Activated CD4-positive, alpha-beta memory T cell treated with anti-CD3 and anti-CD28 coated beads, Interleukin-2, amount 10 ng/mL, durations not matched to agents 7 days and 5 days (primary cell): ENCODE results near the gene HEXIM2. TPM values are rescaled to one million over a fixed set of nuclear protein-coding genes. Genes with fewer than 3 reads are reported as not detected.
A peak's percentile ranks its signal among the peaks of the same experiment; 100 is the strongest.

Experiments used
- CTCF ChIA-PET: fragments of 350-600 bp; sonication (Branson Sonifier 250); formaldehyde crosslinking; loops from one replicate; lab custom pipeline; 2021; ENCODE audit warnings: antibody characterized with exemption, inconsistent platforms; lab: Charles Lee
- POLR2A ChIA-PET: fragments of 350-600 bp; sonication (Branson Sonifier 250); formaldehyde crosslinking; loops from one replicate; lab custom pipeline; 2021; ENCODE audit warnings: antibody characterized with exemption; lab: Charles Lee
- DNase-seq: peaks from one replicate; pipeline ENCODE4 v3.0.0-alpha.2; 2020
- H3K27ac Mint-ChIP-seq: one replicate; pipeline ENCODE4 v1.8.0; 2021; ENCODE audit warnings: mild to moderate bottlenecking, mixed read lengths
- H3K27me3 Mint-ChIP-seq: one replicate; pipeline ENCODE4 v1.8.0; 2021; ENCODE audit warnings: mixed read lengths
- H3K36me3 Mint-ChIP-seq: one replicate; pipeline ENCODE4 v1.8.0; 2021; ENCODE audit warnings: low read depth, mixed read lengths
- H3K4me1 Mint-ChIP-seq: one replicate; pipeline ENCODE4 v1.8.0; 2021; ENCODE audit warnings: mixed read lengths
- H3K4me3 Mint-ChIP-seq: one replicate; pipeline ENCODE4 v1.8.0; 2021; ENCODE audit warnings: mild to moderate bottlenecking, mixed read lengths
- H3K9me3 Mint-ChIP-seq: one replicate; pipeline ENCODE4 v1.8.0; 2021; ENCODE audit warnings: mixed read lengths
- total RNA-seq, 2 experiments: library from RNA; stranded (reverse); gene quantifications; one replicate each; pipeline ENCODE4 v1.2.3, GENCODE V29; 2021

The HEXIM2 gene
- total RNA-seq, 2 experiments from 2014 or later: 6.5 to 8.0 TPM

DNA sequence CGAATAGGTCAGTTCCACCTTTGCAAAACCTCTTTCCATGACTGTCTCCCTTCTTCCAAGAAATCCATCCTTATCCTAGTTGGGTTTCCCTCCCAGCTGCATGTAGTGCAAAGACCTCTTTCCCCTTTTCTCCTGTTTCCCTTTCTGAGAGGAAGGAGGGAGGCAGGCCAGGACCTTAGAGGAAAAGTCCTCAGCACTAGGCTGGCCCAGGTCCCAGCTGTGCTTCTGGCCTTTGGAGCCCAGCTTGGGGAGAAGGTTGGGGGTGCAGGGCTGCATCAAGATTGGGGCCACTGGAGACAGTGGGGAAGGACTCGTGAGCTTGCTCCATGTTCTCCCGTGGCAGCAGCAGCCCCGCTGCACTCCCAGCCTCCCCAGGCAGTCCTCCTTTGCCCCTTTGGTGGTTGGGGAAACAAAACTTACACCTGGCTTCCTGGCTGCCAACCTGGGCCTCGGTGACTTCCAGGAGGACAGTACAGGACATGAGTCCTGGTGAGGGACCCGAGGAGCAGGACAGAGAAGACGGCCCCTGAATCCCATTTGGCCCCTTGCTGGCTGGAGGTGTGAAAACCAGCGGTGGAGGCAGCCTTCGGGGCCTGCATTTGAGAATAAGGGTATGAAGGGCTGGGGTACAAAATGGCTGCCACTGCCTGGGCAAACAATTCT, 481 bp downstream of the HEXIM2 start:
- Mint-ChIP-seq H3K4me1 (peaks cover 44% of the 10 kb centered on the region), H3K27me3 (no peaks in the 10 kb centered on the region), H3K4me3 (peak overlapping the region; percentile 98), H3K9me3 (no peaks in the 10 kb centered on the region), H3K36me3 (peaks cover 34% of the 10 kb centered on the region), H3K27ac (peak overlapping the region; percentile 90)
- DNase-seq: no peak
- ChIA-PET POLR2A (interaction anchor here (0.7 to 8.9 kb wide), 14 partner anchors 10 to 264 kb away, joined by 3 to 470 read pairs (median 10); partner anchors contain the start of genes ACBD4, FMNL1, HEXIM1 and MAP3K14), CTCF (interaction anchor here (1.8 to 7.6 kb wide), 4 partner anchors 11 to 36 kb away, joined by 9 to 198 read pairs (median 43); partner anchors contain the start of genes ACBD4 and HEXIM1)

DNA sequence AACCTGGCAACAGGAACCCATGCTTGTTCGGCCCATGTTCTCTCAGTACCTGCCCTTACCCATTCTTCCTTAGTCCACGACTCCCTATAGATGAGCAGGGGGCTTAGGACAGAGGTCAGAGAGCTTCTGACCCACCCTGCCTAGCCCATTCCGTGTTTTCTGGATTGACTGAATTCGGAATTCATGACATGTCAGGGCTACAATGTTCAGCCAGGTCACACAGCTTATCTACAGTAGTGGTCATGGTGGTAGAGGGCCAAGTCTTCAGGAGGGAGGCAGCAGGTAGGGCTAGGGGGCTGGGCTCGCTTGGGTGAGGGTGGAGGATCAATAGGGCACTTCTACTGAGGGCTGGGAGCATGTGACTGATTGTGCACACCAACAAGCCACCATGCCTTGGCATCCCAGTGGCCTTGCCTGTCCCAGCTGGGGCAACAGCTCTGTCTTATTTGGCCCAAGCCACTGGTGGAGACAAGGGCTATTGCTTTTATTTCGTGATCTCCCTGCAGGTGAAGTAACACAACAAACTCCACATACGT, 3.1 kb downstream of the HEXIM2 start:
- ChIA-PET POLR2A (interaction anchor here (1.1 to 8.9 kb wide), 3 partner anchors 8 to 30 kb away, joined by 4 to 470 read pairs (median 4); partner anchors contain the start of genes ACBD4 and HEXIM1), CTCF (interaction anchor here (0.8 to 7.6 kb wide), 3 partner anchors 14 to 32 kb away, joined by 4 to 198 read pairs (median 67); partner anchors contain the start of genes ACBD4 and HEXIM1)
- Mint-ChIP-seq H3K27ac (no peak overlapping the region), H3K4me1 (peaks cover 28% of the 10 kb centered on the region), H3K36me3 (peaks cover 11% of the 10 kb centered on the region), H3K4me3 (no peak overlapping the region), H3K9me3 (no peaks in the 10 kb centered on the region), H3K27me3 (no peaks in the 10 kb centered on the region)
- no peak for DNase-seq

DNA sequence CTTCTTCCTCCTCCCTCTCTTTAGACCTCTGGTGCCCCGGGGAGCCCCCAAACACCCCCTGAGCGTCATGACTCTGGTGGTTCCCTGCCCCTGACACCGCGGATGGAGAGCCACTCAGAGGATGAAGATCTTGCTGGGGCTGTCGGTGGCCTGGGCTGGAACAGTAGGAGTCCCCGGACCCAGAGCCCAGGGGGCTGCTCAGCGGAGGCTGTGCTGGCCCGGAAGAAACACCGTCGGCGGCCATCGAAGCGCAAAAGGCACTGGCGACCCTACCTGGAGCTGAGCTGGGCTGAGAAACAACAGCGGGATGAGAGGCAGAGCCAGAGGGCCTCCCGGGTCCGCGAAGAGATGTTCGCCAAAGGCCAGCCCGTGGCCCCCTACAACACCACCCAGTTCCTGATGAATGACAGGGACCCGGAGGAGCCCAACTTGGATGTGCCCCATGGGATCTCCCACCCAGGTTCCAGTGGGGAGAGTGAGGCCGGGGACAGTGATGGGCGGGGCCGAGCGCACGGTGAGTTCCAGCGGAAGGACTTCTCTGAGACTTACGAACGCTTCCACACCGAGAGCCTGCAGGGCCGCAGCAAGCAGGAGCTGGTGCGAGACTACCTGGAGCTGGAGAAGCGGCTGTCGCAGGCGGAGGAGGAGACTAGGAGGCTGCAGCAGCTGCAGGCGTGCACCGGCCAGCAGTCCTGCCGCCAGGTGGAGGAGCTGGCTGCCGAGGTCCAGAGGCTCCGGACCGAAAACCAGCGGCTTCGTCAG, 7.5 kb downstream of the HEXIM2 start:
- Mint-ChIP-seq H3K27me3 (no peaks in the 10 kb centered on the region), H3K36me3 (peaks cover 3% of the 10 kb centered on the region), H3K9me3 (no peaks in the 10 kb centered on the region), H3K4me1 (peaks cover 34% of the 10 kb centered on the region), H3K4me3 (no peak overlapping the region), H3K27ac (no peak overlapping the region)
- CTCF ChIA-PET: no interaction called here
- POLR2A ChIA-PET: interaction anchor here (1.2 to 4.4 kb wide), 2 partner anchors 8 to 20 kb away, joined by 3 to 54 read pairs; partner anchors contain the start of gene HEXIM2
- no peak for DNase-seq

DNA sequence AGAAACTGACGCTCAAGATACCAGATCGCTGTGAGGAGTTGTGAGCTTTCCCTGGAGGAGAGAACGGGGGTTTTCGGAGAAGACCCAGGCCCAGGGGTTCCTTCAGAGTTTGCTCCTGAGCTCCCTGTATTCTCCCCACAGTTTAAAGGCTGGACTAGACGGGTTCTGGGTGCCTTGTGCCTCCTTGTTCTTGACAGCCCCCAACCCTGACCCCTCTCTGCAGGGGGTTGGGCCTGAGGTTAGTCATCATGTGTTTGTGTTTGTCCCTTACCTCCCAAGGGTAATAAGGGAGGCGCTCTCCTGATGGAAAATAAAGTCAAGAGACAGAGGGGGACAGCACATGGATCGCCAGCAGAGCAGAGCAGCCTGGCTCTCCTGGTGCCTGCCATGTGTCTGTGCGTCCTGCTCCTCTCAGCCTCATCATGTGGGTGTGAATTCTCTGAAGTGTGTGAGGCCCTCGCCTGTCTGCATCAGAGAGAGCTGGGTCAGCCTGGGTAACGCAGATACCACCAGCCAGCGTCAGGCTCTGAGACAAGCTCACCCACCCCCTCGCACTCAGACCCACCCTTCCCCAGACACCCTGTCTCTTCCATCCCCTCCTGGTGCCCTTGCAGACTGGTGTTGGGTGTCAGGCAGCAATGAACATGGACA, 8.7 kb downstream of the HEXIM2 start:
- no peak overlapping the region for H3K27ac Mint-ChIP-seq

DNA sequence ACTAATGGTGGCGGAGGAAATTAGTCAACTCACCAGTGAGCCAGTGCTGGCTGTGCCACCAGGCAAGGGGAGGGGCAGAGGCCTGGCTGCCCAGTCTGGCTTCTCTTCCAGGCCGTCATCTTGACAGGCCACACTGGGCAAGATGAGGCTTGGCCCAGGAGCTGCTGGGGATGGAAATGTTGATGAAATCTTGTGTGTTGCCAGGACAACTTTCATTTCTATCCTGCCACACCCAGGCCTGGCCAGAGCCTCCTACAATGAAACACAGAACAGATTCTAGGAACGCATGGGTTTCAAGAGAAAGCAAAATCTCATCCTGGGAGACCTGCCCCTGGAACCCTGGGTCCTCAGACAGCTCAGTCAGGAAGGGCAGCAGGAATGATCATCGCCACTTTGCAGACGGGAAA, 9.3 kb downstream of the HEXIM2 start:
- Mint-ChIP-seq H3K4me3 (no peak overlapping the region), H3K9me3 (no peaks in the 10 kb centered on the region), H3K27ac (peak overlapping the region; percentile 54), H3K27me3 (no peaks in the 10 kb centered on the region), H3K36me3 (no peaks in the 10 kb centered on the region), H3K4me1 (peaks cover 25% of the 10 kb centered on the region)
- DNase-seq: no peak
- ChIA-PET POLR2A (interaction anchor here (3.3 to 4.4 kb wide), 2 partner anchors 10 to 21 kb away, joined by 42 to 54 read pairs; partner anchors contain the start of genes HEXIM1 and HEXIM2), CTCF (interaction anchor here (1.4 kb wide), 1 partner anchor 23 kb away, joined by 3 read pairs; the partner anchor contains the start of gene HEXIM1)

More for the DNA sequence above, 8.7 kb downstream of the HEXIM2 start:
- Mint-ChIP-seq H3K36me3 (no peaks in the 10 kb centered on the region), H3K27me3 (no peaks in the 10 kb centered on the region), H3K4me3 (no peak overlapping the region), H3K4me1 (peaks cover 25% of the 10 kb centered on the region), H3K9me3 (no peaks in the 10 kb centered on the region)
- ChIA-PET POLR2A (interaction anchor here (1.2 to 4.4 kb wide), 3 partner anchors 9 to 21 kb away, joined by 3 to 54 read pairs (median 42); partner anchors contain the start of genes HEXIM1 and HEXIM2), CTCF (interaction anchor here (1.4 kb wide), 1 partner anchor 22 kb away, joined by 3 read pairs; the partner anchor contains the start of gene HEXIM1)
- no peak for DNase-seq

DNA sequence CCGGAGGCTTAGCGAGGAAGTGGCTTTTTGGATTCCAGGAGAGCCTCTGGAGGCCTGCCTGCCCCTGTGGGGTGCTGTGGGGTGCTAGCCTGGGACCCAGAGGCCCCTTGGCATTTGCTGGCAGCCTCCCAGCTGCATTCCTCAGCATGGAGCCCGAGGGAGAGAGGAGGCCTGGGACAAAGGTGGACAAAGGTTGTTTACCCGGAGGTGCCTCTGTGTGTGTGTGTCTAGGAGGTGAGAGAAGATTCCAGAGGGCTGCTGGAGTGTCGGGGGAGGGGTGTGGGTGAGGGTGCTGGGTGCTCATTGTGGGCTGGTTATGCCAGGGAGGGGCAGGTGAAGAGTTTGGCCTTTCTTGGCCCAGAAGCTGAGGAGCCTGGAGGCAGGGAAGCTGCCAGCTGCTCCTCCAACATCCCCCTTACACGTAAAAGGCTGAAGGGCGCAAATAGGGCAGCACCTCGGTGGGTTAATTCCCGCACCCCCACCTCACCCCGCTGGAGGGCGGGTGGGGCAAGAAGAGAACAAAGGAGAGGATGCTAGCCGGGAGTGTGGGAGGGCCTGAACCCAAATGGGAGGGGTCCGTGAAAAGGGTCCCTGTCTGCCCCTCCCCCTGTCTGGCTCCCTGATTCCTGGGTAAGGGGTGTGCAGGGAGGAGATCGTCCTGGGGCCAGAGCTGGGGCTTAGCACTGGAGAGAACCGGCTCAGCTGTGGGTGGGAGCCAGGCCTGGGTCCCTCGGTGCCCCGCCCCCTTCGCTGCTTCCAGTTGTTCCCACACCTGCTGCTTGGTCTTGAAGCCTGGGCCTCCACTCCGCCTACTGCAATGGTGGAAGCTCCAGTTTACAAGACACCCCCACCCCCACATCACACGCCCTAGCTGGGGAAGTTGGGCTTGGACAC, 9.9 kb downstream of the HEXIM2 start:
- CTCF ChIA-PET: interaction anchor here (1.4 to 3.1 kb wide), 4 partner anchors 20 to 36 kb away, joined by 3 to 22 read pairs (median 18); partner anchors contain the start of genes ACBD4 and HEXIM1
- peak overlapping the region; percentile 54 for H3K27ac Mint-ChIP-seq

DNA sequence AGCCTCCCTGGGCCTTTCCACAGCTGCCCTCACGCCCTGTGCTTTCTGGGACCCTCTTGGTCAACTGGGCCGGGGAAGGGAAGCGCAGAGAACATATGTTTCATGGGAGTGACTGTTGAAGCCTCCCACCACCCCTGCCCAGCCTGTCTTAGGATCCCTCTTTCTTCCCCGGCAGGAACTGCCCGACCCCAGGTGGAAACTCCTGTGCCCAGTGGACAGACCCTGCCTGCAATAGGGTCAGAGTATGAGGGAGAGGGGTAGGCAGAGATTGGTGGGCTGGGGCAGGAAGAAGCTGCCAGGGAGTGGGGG, 10.5 kb downstream of the HEXIM2 start:
- H3K27ac Mint-ChIP-seq: no peak overlapping the region
- ChIA-PET POLR2A (interaction anchor here (1.0 to 4.4 kb wide), 5 partner anchors 8 to 76 kb away, joined by 3 to 54 read pairs (median 9); partner anchors contain the start of genes HEXIM1 and HEXIM2), CTCF (interaction anchor here (2.0 to 3.1 kb wide), 3 partner anchors 21 to 37 kb away, joined by 17 to 22 read pairs (median 18); partner anchors contain the start of gene ACBD4)
- H3K9me3 Mint-ChIP-seq: no peaks in the 10 kb centered on the region
- no peaks in the 10 kb centered on the region for H3K36me3 Mint-ChIP-seq
- peaks cover 25% of the 10 kb centered on the region for H3K4me1 Mint-ChIP-seq
- no peak overlapping the region for H3K4me3 Mint-ChIP-seq
- no peak for DNase-seq
- no peaks in the 10 kb centered on the region for H3K27me3 Mint-ChIP-seq

More for the DNA sequence above, 9.9 kb downstream of the HEXIM2 start:
- H3K9me3 Mint-ChIP-seq: no peaks in the 10 kb centered on the region
- no peaks in the 10 kb centered on the region for H3K36me3 Mint-ChIP-seq
- no peak for DNase-seq
- peaks cover 25% of the 10 kb centered on the region for H3K4me1 Mint-ChIP-seq
- H3K27me3 Mint-ChIP-seq: no peaks in the 10 kb centered on the region
- H3K4me3 Mint-ChIP-seq: no peak overlapping the region
- POLR2A ChIA-PET: interaction anchor here (1.2 to 4.4 kb wide), 4 partner anchors 7 to 76 kb away, joined by 4 to 54 read pairs (median 26); partner anchors contain the start of genes HEXIM1 and HEXIM2

DNA sequence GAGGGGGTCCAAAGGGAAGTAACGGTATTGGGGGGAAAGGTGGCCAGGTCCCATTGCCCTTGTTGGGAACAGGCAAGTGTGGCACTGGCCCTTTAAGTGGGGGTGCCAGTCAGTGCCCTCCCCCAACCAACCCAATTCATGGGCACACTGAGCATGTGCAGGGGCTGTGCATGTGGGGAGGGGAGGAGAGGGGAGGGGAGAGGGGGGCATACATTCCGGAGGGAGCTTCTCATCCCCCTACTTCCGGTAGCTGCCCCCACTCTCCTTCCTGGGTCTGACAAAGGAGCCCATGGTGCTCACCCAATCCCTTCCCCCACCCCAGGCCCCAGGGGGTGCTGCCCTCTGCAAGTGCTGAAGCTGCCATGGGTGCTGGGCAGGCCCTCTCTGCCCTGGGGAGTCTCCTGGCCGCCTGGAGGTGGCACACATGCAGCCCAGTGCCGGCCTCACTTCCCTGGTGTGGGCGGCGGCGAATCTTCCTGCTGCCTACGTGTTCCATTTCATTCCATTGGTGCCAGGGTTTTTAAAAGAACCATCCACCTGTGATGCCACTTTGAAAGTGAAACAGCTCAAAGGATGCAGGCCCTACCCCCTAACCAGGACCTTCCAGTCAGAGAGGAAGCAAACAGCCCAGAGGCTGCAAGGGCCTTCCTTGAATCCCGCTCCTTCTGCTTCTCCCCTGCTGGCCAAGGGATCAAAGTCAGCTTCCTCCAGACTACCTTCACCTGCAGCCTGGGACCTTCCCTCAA, 11.0 kb downstream of the HEXIM2 start:
- ChIA-PET POLR2A (interaction anchor here (0.8 to 4.4 kb wide), 7 partner anchors 8 to 75 kb away, joined by 3 to 54 read pairs (median 4); partner anchors contain the start of genes HEXIM1 and HEXIM2), CTCF (interaction anchor here (0.6 to 3.1 kb wide), 10 partner anchors 10 to 429 kb away, joined by 3 to 22 read pairs (median 8); partner anchors contain the start of genes ACBD4, HEXIM1 and HEXIM2)
- Mint-ChIP-seq H3K4me1 (peaks cover 25% of the 10 kb centered on the region), H3K27ac (peak overlapping the region; percentile 81), H3K27me3 (no peaks in the 10 kb centered on the region), H3K4me3 (peak overlapping the region; percentile 51), H3K9me3 (no peaks in the 10 kb centered on the region), H3K36me3 (no peaks in the 10 kb centered on the region)
- DNase-seq: peak; percentile 40

DNA sequence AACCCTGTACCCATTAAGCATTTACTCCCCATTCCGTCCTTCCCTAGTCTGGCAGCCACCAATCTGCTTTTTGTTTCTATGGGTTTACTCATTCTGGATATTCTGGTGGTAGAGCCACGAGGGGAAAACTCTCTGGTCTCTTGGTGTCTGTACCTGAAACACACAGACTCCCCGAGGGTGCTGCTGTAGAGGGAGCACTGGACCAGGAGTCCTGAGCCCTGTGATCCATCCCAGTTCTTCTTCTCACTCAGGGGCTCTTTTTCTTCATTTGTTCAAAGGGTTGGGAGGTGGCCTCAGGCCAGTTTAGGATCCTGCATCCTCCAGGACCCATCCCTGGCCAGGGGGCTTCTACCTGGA, 14.1 kb downstream of the HEXIM2 start:
- Mint-ChIP-seq H3K9me3 (no peaks in the 10 kb centered on the region), H3K4me1 (peaks cover 25% of the 10 kb centered on the region), H3K27ac (no peak overlapping the region), H3K4me3 (no peak overlapping the region), H3K27me3 (no peaks in the 10 kb centered on the region), H3K36me3 (no peaks in the 10 kb centered on the region)
- ChIA-PET CTCF (interaction anchor here (0.8 to 2.5 kb wide), 2 partner anchors 26 to 40 kb away, joined by 3 to 9 read pairs; partner anchors contain the start of gene ACBD4), POLR2A (interaction anchor here (1.4 to 1.6 kb wide), 2 partner anchors 14 to 27 kb away, joined by 3 to 4 read pairs; partner anchors contain the start of genes HEXIM1 and HEXIM2)
- no peak for DNase-seq

DNA sequence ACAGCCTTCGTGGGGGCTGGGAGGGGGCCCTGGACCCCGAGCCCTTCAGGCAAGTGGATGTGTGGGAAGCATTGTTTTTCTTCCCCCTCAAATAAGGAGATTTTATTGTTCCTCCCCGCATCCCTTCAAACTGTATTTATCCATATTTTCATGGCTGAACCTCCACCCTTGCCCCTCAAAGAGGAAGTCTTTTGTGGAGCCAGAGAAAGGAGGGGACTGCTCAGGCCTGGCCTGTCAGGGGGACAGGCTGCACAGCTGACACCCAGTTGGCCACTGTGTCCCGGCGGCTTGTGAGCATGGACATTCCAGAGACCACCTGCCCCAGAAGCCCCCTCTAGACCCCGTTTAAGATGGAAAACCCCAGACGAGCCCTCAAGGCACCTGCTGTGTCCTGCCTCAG, 15.9 kb downstream of the HEXIM2 start:
- Mint-ChIP-seq H3K27me3 (no peaks in the 10 kb centered on the region), H3K4me1 (peaks cover 8% of the 10 kb centered on the region), H3K4me3 (no peak overlapping the region), H3K27ac (no peak overlapping the region), H3K36me3 (no peaks in the 10 kb centered on the region), H3K9me3 (no peaks in the 10 kb centered on the region)
- ChIA-PET CTCF (interaction anchor here (2.5 kb wide), 1 partner anchor 42 kb away, joined by 9 read pairs; the partner anchor contains the start of gene ACBD4), POLR2A (no interaction called here)
- DNase-seq: no peak
